ENCODE data around the gene UNKL.

The UNKL gene

GRCh38 chr16:1436731-1437355 is 22.3 kb upstream of the UNKL start:
- ChIA-PET CTCF (no interaction called here), POLR2A (ENCODE audit: low non-redundant PET) (interaction anchor here (1.2 kb wide), 1 partner anchor 16 kb away, joined by 7 read pairs; the partner anchor contains the start of gene UQCC4)
- TF ChIP-seq, protein P1, sequence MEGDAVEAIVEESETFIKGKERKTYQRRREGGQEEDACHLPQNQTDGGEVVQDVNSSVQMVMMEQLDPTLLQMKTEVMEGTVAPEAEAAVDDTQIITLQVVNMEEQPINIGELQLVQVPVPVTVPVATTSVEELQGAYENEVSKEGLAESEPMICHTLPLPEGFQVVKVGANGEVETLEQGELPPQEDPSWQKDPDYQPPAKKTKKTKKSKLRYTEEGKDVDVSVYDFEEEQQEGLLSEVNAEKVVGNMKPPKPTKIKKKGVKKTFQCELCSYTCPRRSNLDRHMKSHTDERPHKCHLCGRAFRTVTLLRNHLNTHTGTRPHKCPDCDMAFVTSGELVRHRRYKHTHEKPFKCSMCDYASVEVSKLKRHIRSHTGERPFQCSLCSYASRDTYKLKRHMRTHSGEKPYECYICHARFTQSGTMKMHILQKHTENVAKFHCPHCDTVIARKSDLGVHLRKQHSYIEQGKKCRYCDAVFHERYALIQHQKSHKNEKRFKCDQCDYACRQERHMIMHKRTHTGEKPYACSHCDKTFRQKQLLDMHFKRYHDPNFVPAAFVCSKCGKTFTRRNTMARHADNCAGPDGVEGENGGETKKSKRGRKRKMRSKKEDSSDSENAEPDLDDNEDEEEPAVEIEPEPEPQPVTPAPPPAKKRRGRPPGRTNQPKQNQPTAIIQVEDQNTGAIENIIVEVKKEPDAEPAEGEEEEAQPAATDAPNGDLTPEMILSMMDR (conservative IDR thresholded peaks at IDR 0.05; ENCODE audit: low read depth): no peak
- no peak for DNase-seq (ENCODE audit: low spot score)
- H3K27ac ChIP-seq: no peak overlapping the region

DNA sequence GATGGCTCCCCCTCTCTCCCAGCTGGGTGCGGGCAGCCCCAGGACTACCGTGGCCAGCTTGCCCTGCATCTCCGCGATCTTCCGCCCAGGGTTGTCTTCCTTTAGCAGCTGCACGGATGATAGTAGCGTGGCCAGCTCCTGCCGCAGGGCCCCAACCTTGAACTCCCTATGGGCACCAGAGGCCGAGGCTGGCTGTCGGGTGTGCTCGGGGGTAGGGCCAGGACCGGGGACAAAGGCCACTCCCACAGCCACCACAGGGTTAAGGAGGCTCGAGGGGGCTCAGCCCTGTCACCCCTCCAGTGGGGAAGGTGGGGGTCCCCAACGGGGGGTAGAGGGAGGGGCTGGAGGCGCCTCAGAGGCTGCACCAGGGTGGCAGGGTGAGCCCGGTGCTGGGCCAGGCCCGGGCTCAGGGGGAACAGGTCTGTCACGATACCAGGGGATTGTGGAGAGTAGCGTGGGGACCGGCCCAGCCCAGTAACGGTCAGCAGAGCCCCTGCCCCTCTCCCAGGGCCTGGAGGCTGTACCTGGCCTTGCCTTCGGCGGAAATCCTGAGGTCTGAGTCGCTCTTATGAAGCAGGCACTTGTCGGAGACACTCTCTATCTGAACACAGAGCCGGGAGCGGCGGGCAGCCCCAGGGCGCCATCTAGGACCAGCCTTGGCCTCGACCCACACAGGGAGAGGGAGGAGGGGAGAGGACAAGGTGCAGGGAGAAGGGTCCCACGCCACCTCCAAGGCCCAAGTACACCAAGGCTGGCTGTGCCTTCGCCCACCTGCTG is 21.6 kb upstream of the UNKL start:
- no peak overlapping the region for H3K27ac ChIP-seq
- CTCF ChIA-PET: interaction anchor here (0.6 kb wide), 1 partner anchor 767 kb away, joined by 4 read pairs; no protein-coding TSS in a partner anchor
- POLR2A ChIA-PET (ENCODE audit: low non-redundant PET): no interaction called here
- TF ChIP-seq, protein P1 (conservative IDR thresholded peaks at IDR 0.05; ENCODE audit: low read depth): no peak
- DNase-seq (ENCODE audit: low spot score): no peak

GRCh38 chr16:1434644-1435592 is 20.4 kb upstream of the UNKL start:
- no peak for DNase-seq (ENCODE audit: low spot score)
- ChIA-PET POLR2A (ENCODE audit: low non-redundant PET) (no interaction called here), CTCF (interaction anchor here (0.6 kb wide), 2 partner anchors 202 to 766 kb away, joined by 4 to 6 read pairs; no protein-coding TSS in a partner anchor)
- TF ChIP-seq, protein P1 (conservative IDR thresholded peaks at IDR 0.05; ENCODE audit: low read depth): no peak
- no peak overlapping the region for H3K27ac ChIP-seq

DNA sequence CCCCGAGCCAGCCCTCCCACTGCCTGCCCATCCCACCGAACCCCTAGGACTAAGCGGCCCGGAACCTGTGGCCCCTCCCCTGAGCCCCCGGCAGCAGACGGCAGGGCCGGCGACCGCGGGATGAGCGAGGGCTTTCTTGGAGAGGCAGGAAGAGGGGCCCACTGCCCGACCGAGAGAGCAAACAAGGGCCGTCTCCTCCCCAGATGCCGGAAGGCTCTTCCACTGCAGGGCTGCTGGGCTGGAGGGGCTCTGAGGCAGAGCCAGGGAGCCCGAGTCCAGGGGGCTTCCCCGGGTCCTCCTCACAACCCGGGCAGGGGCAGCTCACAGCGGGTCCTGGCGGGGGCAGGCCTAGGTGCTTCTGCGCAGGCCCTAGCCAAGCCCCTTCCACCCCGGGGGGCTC is 19.3 kb upstream of the UNKL start:
- CTCF ChIA-PET: interaction anchor here (0.5 kb wide), 1 partner anchor 49 kb away, joined by 3 read pairs; no protein-coding TSS in a partner anchor
- POLR2A ChIA-PET (ENCODE audit: low non-redundant PET): no interaction called here
- TF ChIP-seq, protein P1 (conservative IDR thresholded peaks at IDR 0.05; ENCODE audit: low read depth): no peak
- H3K27ac ChIP-seq: no peak overlapping the region
- DNase-seq (ENCODE audit: low spot score): no peak

DNA sequence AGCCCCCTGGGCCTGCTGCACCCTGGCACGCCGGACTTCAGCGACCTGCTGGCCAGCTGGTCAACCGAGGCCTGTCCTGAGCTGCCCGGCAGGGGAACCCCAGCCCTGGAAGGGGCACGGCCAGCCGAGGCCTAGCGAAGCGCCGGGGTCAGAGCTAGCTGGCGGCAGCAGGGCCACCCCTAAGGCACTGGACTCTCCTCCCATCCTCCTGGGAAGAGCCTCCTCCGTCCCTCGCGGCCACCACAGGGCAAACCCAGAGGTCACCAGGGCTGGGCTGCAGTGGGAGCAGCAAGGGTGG is 18.7 kb upstream of the UNKL start:
- DNase-seq (ENCODE audit: low spot score): no peak
- ChIA-PET CTCF (no interaction called here), POLR2A (ENCODE audit: low non-redundant PET) (no interaction called here)
- H3K27ac ChIP-seq: no peak overlapping the region
- TF ChIP-seq, protein P1 (conservative IDR thresholded peaks at IDR 0.05; ENCODE audit: low read depth): no peak
